ENCODE results near the gene PKIG. TPM values are rescaled to one million over a fixed set of nuclear protein-coding genes. Genes with fewer than 3 reads are reported as not detected.
"Not testable (repeated sequence)": the region's sequence is repeated elsewhere in the genome, so short reads cannot be mapped to it uniquely, and the experiment has no call there.

The PKIG gene
- total RNA-seq, 1 donor from 2014 or later = 29.3 TPM

DNA sequence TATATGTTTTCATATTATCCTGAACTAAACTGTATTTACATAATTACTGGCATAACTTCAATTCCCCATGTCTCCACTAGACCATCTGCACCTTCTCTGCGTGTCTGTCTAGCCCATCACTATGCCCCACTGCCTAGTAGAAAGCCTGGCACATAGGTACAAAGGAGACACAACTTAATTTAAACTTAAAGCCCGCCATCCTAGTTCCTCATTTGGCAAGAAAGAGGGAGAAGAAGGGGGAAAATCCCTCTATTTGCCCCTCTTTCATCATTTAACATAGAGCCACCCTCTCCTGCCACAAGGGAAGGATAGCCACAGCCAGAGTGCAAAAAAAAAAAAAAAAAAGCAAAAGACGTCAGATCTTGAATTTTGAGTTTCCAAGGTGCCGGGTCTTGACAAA, 1.8 kb downstream of the PKIG start:
- Mint-ChIP-seq H3K4me3 (ENCODE audit: unreplicated experiment) (no peak overlapping the region), H3K27me3 (ENCODE audit: low read depth) (no peaks in the 10 kb centered on the region), H3K27ac (ENCODE audit: unreplicated experiment) (no peak overlapping the region), H3K36me3 (ENCODE audit: low read depth) (no peaks in the 10 kb centered on the region), H3K4me1 (ENCODE audit: low read depth) (peaks cover 95% of the 10 kb centered on the region), H3K9me3 (ENCODE audit: low read depth) (no peaks in the 10 kb centered on the region)
- DNase-seq (ENCODE audit: low spot score) = no peak
- TF ChIP-seq, protein P1, sequence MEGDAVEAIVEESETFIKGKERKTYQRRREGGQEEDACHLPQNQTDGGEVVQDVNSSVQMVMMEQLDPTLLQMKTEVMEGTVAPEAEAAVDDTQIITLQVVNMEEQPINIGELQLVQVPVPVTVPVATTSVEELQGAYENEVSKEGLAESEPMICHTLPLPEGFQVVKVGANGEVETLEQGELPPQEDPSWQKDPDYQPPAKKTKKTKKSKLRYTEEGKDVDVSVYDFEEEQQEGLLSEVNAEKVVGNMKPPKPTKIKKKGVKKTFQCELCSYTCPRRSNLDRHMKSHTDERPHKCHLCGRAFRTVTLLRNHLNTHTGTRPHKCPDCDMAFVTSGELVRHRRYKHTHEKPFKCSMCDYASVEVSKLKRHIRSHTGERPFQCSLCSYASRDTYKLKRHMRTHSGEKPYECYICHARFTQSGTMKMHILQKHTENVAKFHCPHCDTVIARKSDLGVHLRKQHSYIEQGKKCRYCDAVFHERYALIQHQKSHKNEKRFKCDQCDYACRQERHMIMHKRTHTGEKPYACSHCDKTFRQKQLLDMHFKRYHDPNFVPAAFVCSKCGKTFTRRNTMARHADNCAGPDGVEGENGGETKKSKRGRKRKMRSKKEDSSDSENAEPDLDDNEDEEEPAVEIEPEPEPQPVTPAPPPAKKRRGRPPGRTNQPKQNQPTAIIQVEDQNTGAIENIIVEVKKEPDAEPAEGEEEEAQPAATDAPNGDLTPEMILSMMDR (IDR thresholded peaks at IDR 0.05) = no peak

DNA sequence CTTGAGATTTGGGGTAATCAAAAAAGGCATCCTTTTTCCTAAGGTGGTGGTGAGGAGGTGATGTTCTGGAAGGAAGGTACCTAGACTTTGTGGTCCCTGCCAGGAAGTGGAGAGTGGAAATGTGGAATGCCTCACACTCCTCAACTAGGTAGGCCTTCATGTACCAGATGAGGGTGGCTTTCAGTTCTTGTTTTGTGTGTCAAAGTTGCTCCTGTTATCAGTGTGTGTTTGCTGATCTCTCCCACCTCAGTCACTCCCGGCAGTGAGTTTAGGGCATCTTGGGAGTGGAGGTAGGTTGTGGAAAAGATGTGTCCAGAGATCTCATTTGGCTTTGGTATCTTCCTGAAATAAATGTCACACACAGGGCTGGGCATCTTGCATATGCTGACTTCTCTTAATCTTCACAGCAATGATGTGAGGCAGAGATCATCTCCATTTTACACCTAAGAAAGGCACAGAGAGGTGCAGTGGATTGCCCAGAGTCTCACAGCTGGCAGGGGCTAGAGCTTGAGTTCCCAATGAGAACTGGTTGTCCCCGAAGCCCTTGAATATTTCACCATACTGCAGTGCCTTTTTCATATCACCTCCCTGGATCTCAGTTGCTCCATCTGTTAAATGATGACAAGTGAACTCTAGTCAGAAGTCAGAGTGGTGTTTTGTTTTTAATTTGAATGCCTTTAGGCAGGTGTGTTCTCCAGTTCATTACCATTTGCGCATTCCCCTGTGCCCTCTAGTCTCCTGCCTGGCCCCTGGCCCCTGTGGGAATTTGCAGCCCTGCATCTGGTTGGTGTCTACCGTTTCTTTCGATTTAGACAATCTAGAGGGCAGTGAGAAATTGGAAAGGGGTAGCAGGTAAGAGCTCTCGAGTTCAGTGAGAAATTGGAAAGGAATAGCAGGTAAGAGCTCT, 2.9 kb downstream of the PKIG start:
- TF ChIP-seq, protein P1 (IDR thresholded peaks at IDR 0.05) = no peak
- Mint-ChIP-seq H3K9me3 (ENCODE audit: low read depth) (no peaks in the 10 kb centered on the region), H3K4me1 (ENCODE audit: low read depth) (peaks cover 94% of the 10 kb centered on the region), H3K27ac (ENCODE audit: unreplicated experiment) (no peak overlapping the region), H3K36me3 (ENCODE audit: low read depth) (peaks cover 3% of the 10 kb centered on the region), H3K27me3 (ENCODE audit: low read depth) (no peaks in the 10 kb centered on the region), H3K4me3 (ENCODE audit: unreplicated experiment) (no peak overlapping the region)
- DNase-seq (ENCODE audit: low spot score) = no peak

DNA sequence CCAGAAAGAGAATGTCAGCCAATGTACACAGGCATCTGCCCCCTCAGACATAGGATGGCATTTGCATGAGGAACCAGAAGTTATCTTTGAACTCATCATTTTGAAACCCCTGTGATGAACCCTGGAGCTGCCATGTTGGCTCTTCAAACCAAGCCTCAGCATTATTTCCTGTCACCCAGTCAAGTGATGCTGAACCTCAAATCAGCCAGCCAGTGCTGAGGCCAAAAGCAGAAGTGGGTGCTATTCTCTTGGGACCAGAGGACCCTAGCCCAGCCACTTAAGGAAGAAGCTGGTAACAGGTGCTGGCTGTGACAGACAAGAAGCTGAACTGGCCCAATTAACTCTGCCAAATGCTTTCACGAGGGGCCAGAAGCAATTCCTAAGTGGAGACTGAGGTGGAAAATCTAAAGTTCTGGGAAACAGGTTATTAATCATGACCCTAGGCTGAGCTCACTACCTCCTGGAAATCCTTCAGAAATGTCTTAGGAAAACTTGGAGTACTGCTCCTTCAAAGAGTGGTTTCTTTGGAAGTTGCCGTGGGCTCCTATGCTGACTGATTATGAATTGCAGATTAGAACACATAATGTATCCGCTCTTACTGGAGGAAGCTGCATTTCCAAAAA, 4.0 kb downstream of the PKIG start:
- H3K4me1 Mint-ChIP-seq (ENCODE audit: low read depth) = peaks cover 89% of the 10 kb centered on the region
- H3K27me3 Mint-ChIP-seq (ENCODE audit: low read depth) = no peaks in the 10 kb centered on the region
- H3K27ac Mint-ChIP-seq (ENCODE audit: unreplicated experiment) = peak overlapping the region; percentile 80
- H3K36me3 Mint-ChIP-seq (ENCODE audit: low read depth) = peaks cover 6% of the 10 kb centered on the region
- no peaks in the 10 kb centered on the region for H3K9me3 Mint-ChIP-seq (ENCODE audit: low read depth)
- no peak for DNase-seq (ENCODE audit: low spot score)
- no peak overlapping the region for H3K4me3 Mint-ChIP-seq (ENCODE audit: unreplicated experiment)
- TF ChIP-seq, protein P1 (IDR thresholded peaks at IDR 0.05) = no peak

DNA sequence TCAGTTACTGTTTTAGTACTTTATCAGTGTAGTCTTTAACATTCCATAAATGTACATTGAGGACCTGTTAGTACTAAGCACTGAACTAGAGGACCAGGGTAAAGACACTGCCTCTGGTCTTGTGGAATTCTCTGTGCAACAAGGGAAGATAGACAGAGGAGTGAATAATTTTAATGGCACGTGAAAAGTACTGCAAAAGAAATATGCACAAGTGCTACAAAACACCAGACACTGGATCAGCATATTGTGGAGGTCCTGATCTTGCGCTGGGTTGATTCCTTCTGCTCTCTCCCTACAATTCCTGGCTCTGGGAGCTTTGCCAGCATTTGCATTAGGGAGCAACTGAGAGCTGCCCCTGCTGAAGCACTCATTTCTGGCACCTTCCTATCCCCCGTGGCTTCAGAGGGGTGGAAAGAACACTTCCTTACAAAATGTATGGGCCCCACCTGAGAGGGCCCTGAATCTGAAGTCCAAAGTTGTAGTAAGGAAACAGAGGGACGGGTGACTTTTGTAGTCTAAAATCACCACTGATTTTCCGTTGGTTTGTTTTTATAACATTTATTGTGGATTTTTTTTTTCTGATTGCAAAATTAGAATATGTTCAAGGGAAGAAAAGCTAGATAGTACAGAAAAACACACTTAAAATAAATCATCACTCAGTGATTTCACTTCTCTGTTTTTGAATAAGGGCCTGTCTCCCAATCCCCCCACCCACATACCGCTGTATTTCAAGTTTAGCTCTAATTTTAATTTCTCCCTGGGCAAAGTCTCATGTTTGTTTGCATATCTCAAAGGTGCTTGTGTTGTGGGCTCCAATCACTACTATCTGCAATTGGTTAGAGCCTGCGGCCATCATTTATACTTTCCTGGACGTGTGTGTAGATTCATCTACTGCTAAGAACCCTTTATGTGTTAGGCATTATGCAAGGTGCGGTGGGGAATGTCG, 4.9 kb downstream of the PKIG start:
- Mint-ChIP-seq H3K4me3 (ENCODE audit: unreplicated experiment) (no peak overlapping the region), H3K4me1 (ENCODE audit: low read depth) (peaks cover 80% of the 10 kb centered on the region)
- TF ChIP-seq, protein P1 (IDR thresholded peaks at IDR 0.05) = no peak

DNA sequence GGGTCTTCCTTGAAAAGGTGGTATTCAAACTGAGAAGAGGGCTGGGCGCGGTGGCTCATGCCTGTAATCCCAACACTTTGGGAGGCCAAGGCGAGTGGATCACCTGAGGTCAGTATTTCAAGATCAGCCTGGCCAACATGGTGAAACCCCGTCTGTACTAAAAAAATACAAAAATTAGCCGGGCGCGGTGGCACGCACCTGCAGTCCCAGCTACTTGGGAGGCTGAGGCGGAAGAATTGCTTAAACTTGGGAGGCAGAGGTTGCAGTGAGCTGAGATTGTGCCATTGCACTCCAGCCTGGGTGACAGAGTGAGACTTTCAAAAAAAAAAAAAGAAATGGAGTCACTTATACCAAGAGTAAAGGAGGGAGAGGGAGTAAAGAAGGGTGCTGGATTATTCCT, 5.9 kb downstream of the PKIG start:
- H3K27me3 Mint-ChIP-seq (ENCODE audit: low read depth); DNase-seq (ENCODE audit: low spot score); H3K9me3 Mint-ChIP-seq (ENCODE audit: low read depth); H3K4me3 Mint-ChIP-seq (ENCODE audit: unreplicated experiment); H3K36me3 Mint-ChIP-seq (ENCODE audit: low read depth); H3K27ac Mint-ChIP-seq (ENCODE audit: unreplicated experiment): not testable (repeated sequence)
- peaks cover 71% of the 10 kb centered on the region for H3K4me1 Mint-ChIP-seq (ENCODE audit: low read depth)

More for the DNA sequence above, 4.9 kb downstream of the PKIG start:
- DNase-seq (ENCODE audit: low spot score) = no peak
- Mint-ChIP-seq H3K36me3 (ENCODE audit: low read depth) (peaks cover 6% of the 10 kb centered on the region), H3K27ac (ENCODE audit: unreplicated experiment) (peak overlapping the region; percentile 80), H3K27me3 (ENCODE audit: low read depth) (no peaks in the 10 kb centered on the region), H3K9me3 (ENCODE audit: low read depth) (no peaks in the 10 kb centered on the region)

All from chondrocyte (in vitro differentiated cells).